Caco-2 (cell line): ENCODE results near the gene PLXDC2. TPM values are rescaled to one million over a fixed set of nuclear protein-coding genes. Genes with fewer than 3 reads are reported as not detected.

ENCODE experiments used
- BruUV-seq: library from RNA; stranded (reverse); fragments of 400-500 nt; replicated peaks from 2 replicates; lab custom pipeline; 2021; lab: Mats Ljungman, UMichigan
- CTCF ChIA-PET: fragments of 300-600 bp; sonication (Branson Sonifier 250); formaldehyde crosslinking; loops from one replicate; lab custom pipeline; 2022; ENCODE audit warnings: antibody characterized with exemption; lab: Charles Lee
- POLR2A ChIA-PET: fragments of 300-600 bp; sonication (Branson Sonifier 250); formaldehyde crosslinking; loops from one replicate; lab custom pipeline; 2022; ENCODE audit warnings: antibody characterized with exemption; lab: Charles Lee
- DNase-seq, 2 experiments: peaks; one replicate each; pipeline versions ENCODE4 v3.0.0 to v3.0.0-alpha.2; 2020 to 2022
- H3K27me3 ChIP-seq: replicated peaks from 2 replicates; pipeline ENCODE4 v1.6.0; 2011; ENCODE audit warnings: low read length; ENCODE audit not compliant: control insufficient read depth, insufficient read depth
- H3K36me3 ChIP-seq: 2 replicates; pipeline ENCODE4 v1.5.1; 2011; ENCODE audit warnings: low read length; ENCODE audit not compliant: control insufficient read depth, insufficient read depth
- H3K4me1 ChIP-seq: fragments of 250-450 bp; sonication (Bioruptor Pico); 2 replicates; pipeline ENCODE4 v1.5.1; 2020; ENCODE audit warnings: mild to moderate bottlenecking
- H3K4me3 ChIP-seq: 2 replicates; pipeline ENCODE4 v1.5.1; 2011; ENCODE audit warnings: low read depth, mild to moderate bottlenecking, control low read depth, low read length
- H3K9me3 ChIP-seq: fragments of 250-450 bp; sonication (Bioruptor Pico); 2 replicates; pipeline ENCODE4 v1.5.1; 2020; ENCODE audit warnings: mild to moderate bottlenecking, moderate library complexity
- H3K27ac Mint-ChIP-seq: one replicate; pipeline ENCODE4 v1.8.0; 2022; ENCODE audit warnings: mixed read lengths; ENCODE audit not compliant: unreplicated experiment
- H3K27me3 Mint-ChIP-seq: one replicate; pipeline ENCODE4 v1.8.0; 2022; ENCODE audit warnings: mixed read lengths; ENCODE audit not compliant: insufficient read depth, unreplicated experiment
- H3K36me3 Mint-ChIP-seq: one replicate; pipeline ENCODE4 v1.8.0; 2022; ENCODE audit warnings: mild to moderate bottlenecking, mixed read lengths; ENCODE audit not compliant: insufficient read depth, unreplicated experiment
- H3K4me1 Mint-ChIP-seq: one replicate; pipeline ENCODE4 v1.8.0; 2022; ENCODE audit warnings: low read depth, mixed read lengths; ENCODE audit not compliant: unreplicated experiment
- H3K4me3 Mint-ChIP-seq: one replicate; pipeline ENCODE4 v1.8.0; 2022; ENCODE audit warnings: mild to moderate bottlenecking, moderate library complexity, mixed read lengths; ENCODE audit not compliant: unreplicated experiment
- H3K9me3 Mint-ChIP-seq: one replicate; pipeline ENCODE4 v1.8.0; 2022; ENCODE audit warnings: mixed read lengths; ENCODE audit not compliant: unreplicated experiment
- CTCF ChIP-seq, 2 experiments: fragments of 200-600 bp in 1 of 2; IDR thresholded peaks; 1 replicate in 1 of 2; 2 replicates in 1 of 2; pipeline versions ENCODE4 v1.5.1 to v1.8.0; 2011 to 2022; ENCODE audit warnings: antibody characterized with exemption in 1 of 2, control low read depth in 1 of 2, inconsistent platforms in 1 of 2, low read depth in 1 of 2, low read length in 1 of 2, mild to moderate bottlenecking in 1 of 2, moderate library complexity in 1 of 2; ENCODE audit not compliant: insufficient read depth in 1 of 2, severe bottlenecking in 1 of 2, unreplicated experiment in 1 of 2
- intact Hi-C: fragments of 100-400 bp; cut with micrococcal nuclease; formaldehyde crosslinking; loops from one replicate; pipeline ENCODE4 v1.10.0; 2022; ENCODE audit not compliant: unreplicated experiment
- total RNA-seq: library from RNA; stranded (reverse); gene quantifications from 2 replicates; pipeline ENCODE4 v1.2.3, GENCODE V29; 2022

Gene PLXDC2
- total RNA-seq, 1 experiment from 2014 or later = 0.54 TPM

- Histone ChIP-seq H3K4me3 (no peak overlapping the region), H3K4me1 (no peaks in the 10 kb centered on the region), H3K36me3 (no peaks in the 10 kb centered on the region), H3K9me3 (no peaks in the 10 kb centered on the region), H3K27me3 (no peaks in the 10 kb centered on the region)
- Mint-ChIP-seq H3K36me3 (no peaks in the 10 kb centered on the region), H3K4me3 (no peak overlapping the region), H3K27me3 (no peaks in the 10 kb centered on the region), H3K9me3 (no peaks in the 10 kb centered on the region), H3K4me1 (no peaks in the 10 kb centered on the region), H3K27ac (no peak overlapping the region)
- no peak for TF ChIP-seq CTCF (IDR thresholded peaks at IDR 0.05; ENCODE audit: insufficient read depth in 1 of 2, low read depth in 1 of 2, low read length in 1 of 2, severe bottlenecking in 1 of 2, unreplicated experiment in 1 of 2)
- intact Hi-C loops = no loop called here
- DNase-seq = no peak
- BruUV-seq = no TSS peak
- POLR2A ChIA-PET = no interaction called here
- CTCF ChIA-PET = no interaction called here
Observed at GRCh38 chr10:20058135-20058534, 241.9 kb downstream of the PLXDC2 start.

- H3K4me3 Mint-ChIP-seq = no peak overlapping the region
- Histone ChIP-seq H3K27me3 (no peaks in the 10 kb centered on the region), H3K9me3 (no peaks in the 10 kb centered on the region), H3K36me3 (no peaks in the 10 kb centered on the region), H3K4me1 (no peaks in the 10 kb centered on the region), H3K4me3 (no peak overlapping the region)
- no peaks in the 10 kb centered on the region for H3K9me3 Mint-ChIP-seq
- DNase-seq = no peak
- CTCF ChIA-PET = no interaction called here
- no peak overlapping the region for H3K27ac Mint-ChIP-seq
- BruUV-seq = no TSS peak
- POLR2A ChIA-PET = no interaction called here
- H3K36me3 Mint-ChIP-seq = no peaks in the 10 kb centered on the region
- no peak for TF ChIP-seq CTCF (IDR thresholded peaks at IDR 0.05; ENCODE audit: insufficient read depth in 1 of 2, low read depth in 1 of 2, low read length in 1 of 2, severe bottlenecking in 1 of 2, unreplicated experiment in 1 of 2)
- intact Hi-C loops = no loop called here
- H3K4me1 Mint-ChIP-seq = no peaks in the 10 kb centered on the region
- no peaks in the 10 kb centered on the region for H3K27me3 Mint-ChIP-seq
Observed at GRCh38 chr10:20059084-20059835, 243.0 kb downstream of the PLXDC2 start.

- no peaks in the 10 kb centered on the region for H3K9me3 ChIP-seq
- H3K36me3 ChIP-seq = no peaks in the 10 kb centered on the region
- no peaks in the 10 kb centered on the region for H3K36me3 Mint-ChIP-seq
- CTCF ChIA-PET = no interaction called here
- BruUV-seq = no TSS peak
- POLR2A ChIA-PET = no interaction called here
- no peaks in the 10 kb centered on the region for H3K4me1 ChIP-seq
- H3K27me3 ChIP-seq = no peaks in the 10 kb centered on the region
- no peaks in the 10 kb centered on the region for H3K4me1 Mint-ChIP-seq
- no peak overlapping the region for H3K4me3 ChIP-seq
- intact Hi-C loops = no loop called here
- H3K27me3 Mint-ChIP-seq = no peaks in the 10 kb centered on the region
- H3K9me3 Mint-ChIP-seq = no peaks in the 10 kb centered on the region
- no peak overlapping the region for H3K4me3 Mint-ChIP-seq
- no peak overlapping the region for H3K27ac Mint-ChIP-seq
- no peak for DNase-seq
- TF ChIP-seq CTCF (IDR thresholded peaks at IDR 0.05; ENCODE audit: insufficient read depth in 1 of 2, low read depth in 1 of 2, low read length in 1 of 2, severe bottlenecking in 1 of 2, unreplicated experiment in 1 of 2) = no peak
Observed at GRCh38 chr10:20065814-20066213, 249.6 kb downstream of the PLXDC2 start.
